Endothelial cell of hepatic sinusoid (primary cell): ENCODE data around the gene PLCB1.

Experiments used
- in situ Hi-C: cut with HindIII; loops from 2 replicates; pipeline ENCODE4 v1.10.0; 2017; ENCODE audit warnings: low sequenced_read_pairs

PLCB1 gene

GRCh38 chr20:8232332-8232731 lies 100.3 kb downstream of the PLCB1 start:
- in situ Hi-C loops: no loop called here

GRCh38 chr20:8234580-8234979 lies 102.5 kb downstream of the PLCB1 start:
- in situ Hi-C loops: no loop called here

GRCh38 chr20:8242066-8242465 lies 110.0 kb downstream of the PLCB1 start:
- in situ Hi-C loops: no loop called here

GRCh38 chr20:8242827-8243724 lies 111.0 kb downstream of the PLCB1 start:
- in situ Hi-C loops: no loop called here

- in situ Hi-C loops: no loop called here
Measured at GRCh38 chr20:8244637-8245036, 112.6 kb downstream of the PLCB1 start.

GRCh38 chr20:8246153-8246552 lies 114.1 kb downstream of the PLCB1 start:
- in situ Hi-C loops: no loop called here

- in situ Hi-C loops: no loop called here
Measured at GRCh38 chr20:8246716-8247115, 114.7 kb downstream of the PLCB1 start.

- in situ Hi-C loops: no loop called here
Measured at GRCh38 chr20:8248051-8248450, 116.0 kb downstream of the PLCB1 start.

- in situ Hi-C loops: loop anchor here (5.0 kb wide), 1 partner anchor 37 kb away; no protein-coding TSS in a partner anchor
Measured at GRCh38 chr20:8249634-8250033, 117.6 kb downstream of the PLCB1 start.

GRCh38 chr20:8250539-8251200 lies 118.6 kb downstream of the PLCB1 start:
- in situ Hi-C loops: loop anchor here (5.0 kb wide), 1 partner anchor 38 kb away; no protein-coding TSS in a partner anchor

- in situ Hi-C loops: loop anchor here (5.0 kb wide), 1 partner anchor 39 kb away; no protein-coding TSS in a partner anchor
Measured at GRCh38 chr20:8251201-8251575, 119.1 kb downstream of the PLCB1 start.

- in situ Hi-C loops: loop anchor here (5.0 kb wide), 1 partner anchor 43 kb away; no protein-coding TSS in a partner anchor
Measured at GRCh38 chr20:8254911-8255582, 123.0 kb downstream of the PLCB1 start.

- in situ Hi-C loops: no loop called here
Measured at GRCh38 chr20:8255945-8256632, 124.0 kb downstream of the PLCB1 start.

- in situ Hi-C loops: no loop called here
Measured at GRCh38 chr20:8260837-8261251, 128.8 kb downstream of the PLCB1 start.

GRCh38 chr20:8262721-8263120 lies 130.7 kb downstream of the PLCB1 start:
- in situ Hi-C loops: no loop called here

- in situ Hi-C loops: no loop called here
Measured at GRCh38 chr20:8265588-8265987, 133.5 kb downstream of the PLCB1 start.

- in situ Hi-C loops: no loop called here
Measured at GRCh38 chr20:8267009-8267408, 134.9 kb downstream of the PLCB1 start.

GRCh38 chr20:8271727-8272126 lies 139.7 kb downstream of the PLCB1 start:
- in situ Hi-C loops: no loop called here

GRCh38 chr20:8272766-8273165 lies 140.7 kb downstream of the PLCB1 start:
- in situ Hi-C loops: no loop called here

- in situ Hi-C loops: no loop called here
Measured at GRCh38 chr20:8284902-8285301, 152.8 kb downstream of the PLCB1 start.

- in situ Hi-C loops: no loop called here
Measured at GRCh38 chr20:8287340-8287739, 155.3 kb downstream of the PLCB1 start.
